SU-DHL-6 (cell line): ENCODE results near the gene PITPNM3.

Experiments used
- EZH2phosphoT487 ChIP-seq: fragments of 200-600 bp; sonication (generic), shearing (Covaris generic); conservative IDR thresholded peaks from 2 replicates; pipeline ENCODE4 v1.6.1; 2018; ENCODE audit warnings: mild to moderate bottlenecking, antibody characterized with exemption, low read length, moderate library complexity, mixed read lengths
- TF ChIP-seq, protein P1 (sequence below): fragments of 200-600 bp; sonication (generic); IDR thresholded peaks from one replicate; pipeline ENCODE4 v1.5.1; 2017; ENCODE audit warnings: antibody characterized with exemption, mild to moderate bottlenecking, low read length, moderate library complexity; ENCODE audit not compliant: insufficient read depth, poor library complexity, severe bottlenecking

DNA sequence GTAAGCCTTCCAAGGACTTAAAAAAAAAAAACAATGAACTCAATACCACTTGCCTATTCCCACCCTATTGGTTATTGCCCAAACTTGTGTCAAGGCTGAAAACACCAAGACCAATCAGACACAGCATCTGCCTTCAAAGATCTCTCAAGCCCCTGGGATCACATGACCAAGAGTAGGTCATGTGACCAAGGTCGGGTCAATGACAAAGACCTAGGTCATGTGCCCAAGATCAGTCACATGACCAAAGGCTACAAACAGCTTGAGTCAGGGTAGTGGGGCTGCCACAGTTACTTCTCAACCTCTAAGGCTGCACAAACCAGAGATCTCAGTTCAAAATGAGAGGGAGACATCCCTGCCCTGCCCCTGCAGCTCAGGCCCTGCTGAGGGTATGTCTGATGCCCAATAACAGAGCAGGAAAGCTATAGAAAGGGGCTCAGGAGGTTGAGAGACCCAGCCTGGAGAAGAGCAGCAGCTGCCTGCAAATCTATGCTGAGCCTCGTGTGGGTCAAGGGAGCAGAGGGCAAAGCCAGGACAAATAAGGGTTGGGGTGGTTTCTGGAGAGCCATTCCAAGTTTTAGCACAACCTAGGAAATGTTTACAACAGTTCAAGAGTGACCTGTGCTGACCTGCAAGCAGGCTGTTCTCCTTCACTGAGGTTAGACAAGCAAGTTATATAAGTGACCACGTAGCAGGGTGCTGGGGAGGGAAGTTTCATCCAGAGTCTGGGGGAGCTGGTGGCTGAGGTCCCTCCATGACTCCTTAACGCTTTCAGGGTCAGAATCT, 63.3 kb downstream of the PITPNM3 start:
- TF ChIP-seq, protein P1, sequence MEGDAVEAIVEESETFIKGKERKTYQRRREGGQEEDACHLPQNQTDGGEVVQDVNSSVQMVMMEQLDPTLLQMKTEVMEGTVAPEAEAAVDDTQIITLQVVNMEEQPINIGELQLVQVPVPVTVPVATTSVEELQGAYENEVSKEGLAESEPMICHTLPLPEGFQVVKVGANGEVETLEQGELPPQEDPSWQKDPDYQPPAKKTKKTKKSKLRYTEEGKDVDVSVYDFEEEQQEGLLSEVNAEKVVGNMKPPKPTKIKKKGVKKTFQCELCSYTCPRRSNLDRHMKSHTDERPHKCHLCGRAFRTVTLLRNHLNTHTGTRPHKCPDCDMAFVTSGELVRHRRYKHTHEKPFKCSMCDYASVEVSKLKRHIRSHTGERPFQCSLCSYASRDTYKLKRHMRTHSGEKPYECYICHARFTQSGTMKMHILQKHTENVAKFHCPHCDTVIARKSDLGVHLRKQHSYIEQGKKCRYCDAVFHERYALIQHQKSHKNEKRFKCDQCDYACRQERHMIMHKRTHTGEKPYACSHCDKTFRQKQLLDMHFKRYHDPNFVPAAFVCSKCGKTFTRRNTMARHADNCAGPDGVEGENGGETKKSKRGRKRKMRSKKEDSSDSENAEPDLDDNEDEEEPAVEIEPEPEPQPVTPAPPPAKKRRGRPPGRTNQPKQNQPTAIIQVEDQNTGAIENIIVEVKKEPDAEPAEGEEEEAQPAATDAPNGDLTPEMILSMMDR, result no peak
- no peak for TF ChIP-seq EZH2phosphoT487
